ENCODE measurements around the gene TGIF2LX. TPM values are rescaled to one million over a fixed set of nuclear protein-coding genes. Genes with fewer than 3 reads are reported as not detected.
"Not testable (repeated sequence)": the region's sequence is repeated elsewhere in the genome, so short reads cannot be mapped to it uniquely, and the experiment has no call there.

The TGIF2LX gene
- total RNA-seq = not detected
- polyA plus RNA-seq = not detected

DNA sequence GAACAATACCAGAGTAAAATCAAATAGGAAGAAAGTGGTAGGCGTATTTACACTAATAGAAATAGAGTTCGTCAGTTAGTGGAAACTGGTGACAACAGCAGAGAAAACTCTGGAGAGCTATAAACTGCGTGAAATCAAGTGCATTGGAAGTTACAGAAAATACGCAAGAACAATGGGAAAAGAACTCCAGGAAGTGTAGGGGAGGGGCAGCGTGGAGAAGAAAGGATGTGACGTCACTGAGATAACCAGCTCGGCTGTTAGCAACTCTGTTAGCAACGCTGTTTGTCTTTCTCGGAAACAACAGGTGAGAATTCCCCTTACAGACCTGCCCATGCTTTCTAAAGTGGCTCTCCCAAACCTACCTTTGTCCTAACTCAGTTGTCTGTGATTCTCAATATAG, at the start of gene TGIF2LX:
TGIF2LX (plus strand) TSS at position 244 of the 400 bp plus-strand sequence. CDS start 178 bp downstream, outside the sequence.
- not testable (repeated sequence) for H3K27ac Mint-ChIP-seq; ATAC-seq (ENCODE audit: low read depth in 2 of 2); H3K36me3 Mint-ChIP-seq; H3K36me3 ChIP-seq (ENCODE audit: control insufficient read depth, insufficient read depth, low read length); DNase-seq; H3K4me3 ChIP-seq (ENCODE audit: low read depth, low read length); H3K27ac ChIP-seq (ENCODE audit: insufficient read depth, low read length, poor library complexity, severe bottlenecking); H3K27me3 Mint-ChIP-seq; H3K4me1 Mint-ChIP-seq; H3K4me1 ChIP-seq (ENCODE audit: control insufficient read depth, insufficient read depth, low read length, poor library complexity, severe bottlenecking); H3K4me3 Mint-ChIP-seq; H3K9me3 ChIP-seq (ENCODE audit: control insufficient read depth in 2 of 2, low read length in 2 of 2); H3K9me3 Mint-ChIP-seq; H3K27me3 ChIP-seq (ENCODE audit: control insufficient read depth, insufficient read depth, low read length)

DNA sequence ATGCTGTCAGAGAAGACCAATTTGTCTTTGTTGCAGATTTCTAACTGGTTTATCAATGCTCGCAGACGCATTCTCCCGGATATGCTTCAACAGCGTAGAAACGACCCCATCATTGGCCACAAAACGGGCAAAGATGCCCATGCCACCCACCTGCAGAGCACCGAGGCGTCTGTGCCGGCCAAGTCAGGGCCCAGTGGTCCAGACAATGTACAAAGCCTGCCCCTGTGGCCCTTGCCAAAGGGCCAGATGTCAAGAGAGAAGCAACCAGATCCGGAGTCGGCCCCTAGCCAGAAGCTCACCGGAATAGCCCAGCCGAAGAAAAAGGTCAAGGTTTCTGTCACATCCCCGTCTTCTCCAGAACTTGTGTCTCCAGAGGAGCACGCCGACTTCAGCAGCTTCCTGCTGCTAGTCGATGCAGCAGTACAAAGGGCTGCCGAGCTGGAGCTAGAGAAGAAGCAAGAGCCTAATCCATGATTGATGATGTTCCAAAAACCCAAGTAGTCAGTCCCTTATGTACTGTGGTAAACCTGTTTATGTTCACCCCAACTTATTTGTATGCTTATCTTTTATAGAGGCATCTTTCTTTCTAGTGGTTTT, 728 bp downstream of the TGIF2LX start:
- not testable (repeated sequence) for H3K27ac ChIP-seq (ENCODE audit: insufficient read depth, low read length, poor library complexity, severe bottlenecking); H3K36me3 Mint-ChIP-seq; ATAC-seq (ENCODE audit: low read depth in 2 of 2); H3K4me1 Mint-ChIP-seq; H3K27me3 ChIP-seq (ENCODE audit: control insufficient read depth, insufficient read depth, low read length); H3K4me1 ChIP-seq (ENCODE audit: control insufficient read depth, insufficient read depth, low read length, poor library complexity, severe bottlenecking); H3K4me3 ChIP-seq (ENCODE audit: low read depth, low read length); H3K36me3 ChIP-seq (ENCODE audit: control insufficient read depth, insufficient read depth, low read length); H3K27me3 Mint-ChIP-seq; DNase-seq; H3K9me3 Mint-ChIP-seq; H3K27ac Mint-ChIP-seq; H3K9me3 ChIP-seq (ENCODE audit: control insufficient read depth in 2 of 2, low read length in 2 of 2); H3K4me3 Mint-ChIP-seq

DNA sequence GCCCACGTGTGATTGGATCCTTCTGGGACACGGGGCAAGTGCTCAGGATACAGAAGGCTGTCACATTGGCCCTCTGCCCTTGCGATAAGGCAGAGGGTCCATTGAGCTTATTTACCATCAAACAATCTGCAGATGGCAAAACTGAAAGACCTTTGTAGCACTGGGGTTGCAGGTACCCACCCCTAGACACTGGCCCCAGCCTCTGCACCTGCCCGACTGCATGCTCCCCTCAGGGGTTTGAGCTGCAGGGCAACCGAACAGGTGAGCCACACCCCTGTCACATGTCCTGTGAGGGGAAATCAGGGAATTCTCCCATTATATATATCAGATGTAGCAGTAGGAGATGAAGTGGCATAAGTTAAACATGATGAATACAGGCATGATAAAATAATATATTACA, 21.4 kb downstream of the TGIF2LX start:
- not testable (repeated sequence) for H3K4me3 Mint-ChIP-seq; H3K27ac Mint-ChIP-seq; H3K27me3 Mint-ChIP-seq; DNase-seq; H3K27me3 ChIP-seq (ENCODE audit: control insufficient read depth, insufficient read depth, low read length); H3K9me3 Mint-ChIP-seq; H3K4me1 ChIP-seq (ENCODE audit: control insufficient read depth, insufficient read depth, low read length, poor library complexity, severe bottlenecking); ATAC-seq (ENCODE audit: low read depth in 2 of 2); H3K4me3 ChIP-seq (ENCODE audit: low read depth, low read length); H3K9me3 ChIP-seq (ENCODE audit: control insufficient read depth in 2 of 2, low read length in 2 of 2); H3K27ac ChIP-seq (ENCODE audit: insufficient read depth, low read length, poor library complexity, severe bottlenecking); H3K36me3 Mint-ChIP-seq; H3K4me1 Mint-ChIP-seq; H3K36me3 ChIP-seq (ENCODE audit: control insufficient read depth, insufficient read depth, low read length)

DNA sequence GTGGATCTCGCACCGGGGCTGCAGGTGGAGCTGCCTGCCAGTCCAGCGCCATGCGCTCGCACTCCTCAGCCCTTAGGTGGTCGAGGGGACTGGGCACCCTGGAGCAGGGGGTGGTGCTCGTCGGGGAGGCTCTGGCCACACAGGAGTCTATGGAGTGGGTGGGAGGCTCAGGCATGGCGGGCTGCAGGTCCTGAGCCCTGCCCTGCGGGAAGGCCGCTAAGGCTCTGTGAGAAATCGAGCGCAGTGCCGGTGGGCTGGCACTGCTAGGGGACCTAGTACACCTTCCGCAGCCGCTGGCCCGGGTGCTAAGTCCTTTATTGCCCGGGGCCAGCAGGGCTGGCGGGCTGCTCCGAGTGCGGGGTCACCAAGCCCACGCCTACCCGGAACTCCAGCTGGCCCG, 43.9 kb downstream of the TGIF2LX start:
- not testable (repeated sequence) for DNase-seq; H3K36me3 ChIP-seq (ENCODE audit: control insufficient read depth, insufficient read depth, low read length); H3K27ac Mint-ChIP-seq; H3K4me3 Mint-ChIP-seq; H3K27me3 ChIP-seq (ENCODE audit: control insufficient read depth, insufficient read depth, low read length); H3K4me1 ChIP-seq (ENCODE audit: control insufficient read depth, insufficient read depth, low read length, poor library complexity, severe bottlenecking); H3K9me3 Mint-ChIP-seq; H3K36me3 Mint-ChIP-seq; H3K27ac ChIP-seq (ENCODE audit: insufficient read depth, low read length, poor library complexity, severe bottlenecking); H3K27me3 Mint-ChIP-seq; H3K4me3 ChIP-seq (ENCODE audit: low read depth, low read length); H3K4me1 Mint-ChIP-seq; ATAC-seq (ENCODE audit: low read depth in 2 of 2); H3K9me3 ChIP-seq (ENCODE audit: control insufficient read depth in 2 of 2, low read length in 2 of 2)

Data from CD4-positive, CD25-positive, alpha-beta regulatory T cell (primary cell).